Measurements from ENCODE around the gene NAPEPLD.

DNA sequence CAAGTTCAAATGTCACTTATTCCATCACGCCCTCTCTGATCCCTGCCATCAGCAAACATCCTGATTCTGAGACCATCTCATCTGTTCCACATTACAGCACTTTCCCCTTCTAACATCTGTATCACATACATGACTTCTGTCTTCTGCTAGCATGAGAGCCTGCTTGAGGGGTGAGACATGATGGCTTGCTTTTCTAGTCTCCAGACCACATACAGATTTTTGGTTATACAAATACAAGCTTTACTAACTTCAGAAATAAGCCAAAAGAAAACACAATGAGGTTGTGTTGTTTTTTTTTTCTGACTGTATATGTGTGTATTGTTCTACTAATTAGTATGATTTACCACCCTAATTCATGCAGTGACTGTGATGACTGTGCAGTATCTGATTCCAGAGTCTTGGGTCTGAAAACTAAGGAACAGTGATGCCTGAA, 34.3 kb downstream of the NAPEPLD start:
- TF ChIP-seq, protein P1, sequence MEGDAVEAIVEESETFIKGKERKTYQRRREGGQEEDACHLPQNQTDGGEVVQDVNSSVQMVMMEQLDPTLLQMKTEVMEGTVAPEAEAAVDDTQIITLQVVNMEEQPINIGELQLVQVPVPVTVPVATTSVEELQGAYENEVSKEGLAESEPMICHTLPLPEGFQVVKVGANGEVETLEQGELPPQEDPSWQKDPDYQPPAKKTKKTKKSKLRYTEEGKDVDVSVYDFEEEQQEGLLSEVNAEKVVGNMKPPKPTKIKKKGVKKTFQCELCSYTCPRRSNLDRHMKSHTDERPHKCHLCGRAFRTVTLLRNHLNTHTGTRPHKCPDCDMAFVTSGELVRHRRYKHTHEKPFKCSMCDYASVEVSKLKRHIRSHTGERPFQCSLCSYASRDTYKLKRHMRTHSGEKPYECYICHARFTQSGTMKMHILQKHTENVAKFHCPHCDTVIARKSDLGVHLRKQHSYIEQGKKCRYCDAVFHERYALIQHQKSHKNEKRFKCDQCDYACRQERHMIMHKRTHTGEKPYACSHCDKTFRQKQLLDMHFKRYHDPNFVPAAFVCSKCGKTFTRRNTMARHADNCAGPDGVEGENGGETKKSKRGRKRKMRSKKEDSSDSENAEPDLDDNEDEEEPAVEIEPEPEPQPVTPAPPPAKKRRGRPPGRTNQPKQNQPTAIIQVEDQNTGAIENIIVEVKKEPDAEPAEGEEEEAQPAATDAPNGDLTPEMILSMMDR (conservative IDR thresholded peaks at IDR 0.05): no peak
- no peak for TF ChIP-seq EZH2 (IDR thresholded peaks at IDR 0.05; ENCODE audit: low read depth)

Data from PC-9 (cell line).